PC-3 (cell line): ENCODE measurements around the gene HPS5. TPM values are rescaled to one million over a fixed set of nuclear protein-coding genes. Genes with fewer than 3 reads are reported as not detected.

Experiments
- ATAC-seq: fragments of 200-7000 bp; cut with Tn5 transposase; 2 replicates; pipeline ENCODE4 v1.9.1; 2020; ENCODE audit warnings: mild to moderate bottlenecking, moderate library complexity
- BruUV-seq: library from RNA; stranded (reverse); fragments of 400-500 nt; replicated peaks from 2 replicates; lab custom pipeline; 2021; lab: Mats Ljungman, UMichigan
- CTCF ChIA-PET: fragments of 300-600 bp; sonication (Branson Sonifier 250); formaldehyde crosslinking; loops from one replicate; lab custom pipeline; 2022; ENCODE audit warnings: antibody characterized with exemption; lab: Charles Lee
- POLR2A ChIA-PET: fragments of 300-600 bp; sonication (Branson Sonifier 250); formaldehyde crosslinking; loops from one replicate; lab custom pipeline; 2022; ENCODE audit warnings: antibody characterized with exemption; ENCODE audit not compliant: unreplicated experiment; lab: Charles Lee
- DNase-seq: peaks from one replicate; pipeline ENCODE4 v3.0.0-alpha.2; 2015
- H2AFZ ChIP-seq: fragments of 300-600 bp; sonication (generic); 2 replicates; pipeline ENCODE4 v1.6.0; 2016; ENCODE audit warnings: antibody characterized with exemption, low read length
- H3F3A ChIP-seq: fragments of 300-600 bp; sonication (generic); one replicate; pipeline ENCODE4 v1.6.0; 2017; ENCODE audit warnings: antibody characterized with exemption, low read length, control low read depth, mild to moderate bottlenecking; ENCODE audit not compliant: unreplicated experiment
- H3K27ac ChIP-seq: fragments of 300-600 bp; sonication (generic); 2 replicates; pipeline ENCODE4 v1.5.1; 2016; ENCODE audit warnings: mild to moderate bottlenecking, low read length
- H3K27me3 ChIP-seq: fragments of 300-600 bp; sonication (generic); 2 replicates; pipeline ENCODE4 v1.6.1; 2016; ENCODE audit warnings: low read length, mixed read lengths
- H3K36me3 ChIP-seq: fragments of 300-600 bp; sonication (generic); 2 replicates; pipeline ENCODE4 v1.6.1; 2016; ENCODE audit warnings: low read depth, mixed run types, low read length, mixed read lengths
- H3K4me1 ChIP-seq: fragments of 300-600 bp; sonication (generic); 2 replicates; pipeline ENCODE4 v1.5.1; 2016; ENCODE audit warnings: low read length; ENCODE audit not compliant: insufficient read depth
- H3K4me2 ChIP-seq: fragments of 300-600 bp; sonication (generic); 2 replicates; pipeline ENCODE4 v1.6.0; 2016; ENCODE audit warnings: low read length
- H3K4me3 ChIP-seq: fragments of 300-600 bp; sonication (generic); 2 replicates; pipeline ENCODE4 v1.5.1; 2016; ENCODE audit warnings: mild to moderate bottlenecking, low read length, mixed read lengths
- H3K79me2 ChIP-seq: fragments of 300-600 bp; sonication (generic); 2 replicates; pipeline ENCODE4 v1.6.1; 2017; ENCODE audit warnings: low read length, mixed read lengths
- H3K9ac ChIP-seq: fragments of 300-600 bp; sonication (generic); 2 replicates; pipeline ENCODE4 v1.6.0; 2016; ENCODE audit warnings: mild to moderate bottlenecking, low read length
- H3K9me2 ChIP-seq: fragments of 300-600 bp; sonication (generic); replicated peaks from 2 replicates; pipeline ENCODE4 v1.6.1; 2016; ENCODE audit warnings: mixed run types, low read length, mixed read lengths
- H3K9me3 ChIP-seq: fragments of 300-600 bp; sonication (generic); 2 replicates; pipeline ENCODE4 v1.6.1; 2016; ENCODE audit warnings: low read length, mixed read lengths
- H4K20me1 ChIP-seq: fragments of 300-600 bp; sonication (generic); 2 replicates; pipeline ENCODE4 v1.6.1; 2016; ENCODE audit warnings: low read length, mixed read lengths
- EZH2 ChIP-seq: fragments of 300-600 bp; sonication (generic); IDR thresholded peaks from one replicate; pipeline ENCODE4 v1.6.1; 2017; ENCODE audit warnings: antibody characterized with exemption, mild to moderate bottlenecking, low read length; ENCODE audit not compliant: unreplicated experiment
- EZH2phosphoT487 ChIP-seq: fragments of 300-600 bp; sonication (generic); IDR thresholded peaks from 2 replicates; pipeline ENCODE4 v1.6.1; 2018; ENCODE audit warnings: mild to moderate bottlenecking, antibody characterized with exemption, low read length, borderline replicate concordance
- intact Hi-C: fragments of 100-400 bp; cut with micrococcal nuclease; formaldehyde crosslinking; loops from 2 replicates; pipeline ENCODE4 v1.9.0; 2023
- total RNA-seq: library from RNA; depleted of rRNA; stranded (reverse); fragments of >200 nt; gene quantifications from 2 replicates; pipeline ENCODE4 v1.2.3, GENCODE V29; 2014
- TF ChIP-seq, protein P1 (sequence below): fragments of 300-600 bp; sonication (generic); conservative IDR thresholded peaks from 2 replicates; pipeline ENCODE4 v1.5.1; 2017; ENCODE audit warnings: antibody characterized with exemption, low read depth, mild to moderate bottlenecking, low read length

HPS5 gene
- total RNA-seq, 1 experiment from 2014 or later: 15.2 TPM

DNA sequence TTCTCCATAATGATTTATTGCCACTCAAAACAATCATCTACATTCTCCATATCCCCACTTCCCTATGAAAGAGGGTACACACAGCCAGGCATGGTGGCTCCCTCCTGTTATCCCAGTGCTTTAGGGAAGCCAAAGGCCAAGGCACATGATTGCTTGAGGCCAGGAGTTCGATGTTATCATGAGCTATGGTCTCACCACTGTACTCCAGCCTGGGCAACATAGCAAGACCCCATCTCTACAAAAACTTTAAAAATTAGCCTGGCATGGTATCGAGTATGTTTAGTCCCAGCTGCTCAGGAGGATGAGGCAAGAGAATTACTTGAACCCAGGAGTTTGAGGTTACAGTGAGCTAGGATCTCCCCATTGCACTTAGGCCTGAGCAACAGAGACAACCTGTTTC, 6.0 kb downstream of the HPS5 start:
- Histone ChIP-seq H3K27ac (no peak overlapping the region), H3K27me3 (no peaks in the 10 kb centered on the region), H3K9me2 (no peaks in the 10 kb centered on the region), H3K4me3 (no peak overlapping the region), H4K20me1 (no peaks in the 10 kb centered on the region), H3K36me3 (no peaks in the 10 kb centered on the region; the same call in 1 of the 2 replicates), H3K79me2 (peaks cover 57% of the 10 kb centered on the region), H3K4me2 (no peak overlapping the region), H2AFZ (no peak overlapping the region), H3K9ac (no peak overlapping the region), H3K9me3 (no peaks in the 10 kb centered on the region), H3F3A (no peaks in the 10 kb centered on the region), H3K4me1 (peaks cover 18% of the 10 kb centered on the region)
- no peak for DNase-seq
- no TSS peak for BruUV-seq
- ChIA-PET POLR2A (no interaction called here), CTCF (no interaction called here)
- intact Hi-C loops: no loop called here
- TF ChIP-seq, protein P1, sequence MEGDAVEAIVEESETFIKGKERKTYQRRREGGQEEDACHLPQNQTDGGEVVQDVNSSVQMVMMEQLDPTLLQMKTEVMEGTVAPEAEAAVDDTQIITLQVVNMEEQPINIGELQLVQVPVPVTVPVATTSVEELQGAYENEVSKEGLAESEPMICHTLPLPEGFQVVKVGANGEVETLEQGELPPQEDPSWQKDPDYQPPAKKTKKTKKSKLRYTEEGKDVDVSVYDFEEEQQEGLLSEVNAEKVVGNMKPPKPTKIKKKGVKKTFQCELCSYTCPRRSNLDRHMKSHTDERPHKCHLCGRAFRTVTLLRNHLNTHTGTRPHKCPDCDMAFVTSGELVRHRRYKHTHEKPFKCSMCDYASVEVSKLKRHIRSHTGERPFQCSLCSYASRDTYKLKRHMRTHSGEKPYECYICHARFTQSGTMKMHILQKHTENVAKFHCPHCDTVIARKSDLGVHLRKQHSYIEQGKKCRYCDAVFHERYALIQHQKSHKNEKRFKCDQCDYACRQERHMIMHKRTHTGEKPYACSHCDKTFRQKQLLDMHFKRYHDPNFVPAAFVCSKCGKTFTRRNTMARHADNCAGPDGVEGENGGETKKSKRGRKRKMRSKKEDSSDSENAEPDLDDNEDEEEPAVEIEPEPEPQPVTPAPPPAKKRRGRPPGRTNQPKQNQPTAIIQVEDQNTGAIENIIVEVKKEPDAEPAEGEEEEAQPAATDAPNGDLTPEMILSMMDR: no peak
- no peak for TF ChIP-seq EZH2phosphoT487
- no peak for TF ChIP-seq EZH2
- ATAC-seq: no peak

- Histone ChIP-seq H3K9me3 (no peaks in the 10 kb centered on the region), H3K9ac (no peak overlapping the region), H3K4me3 (no peak overlapping the region), H3K36me3 (no peaks in the 10 kb centered on the region; the same call in 1 of the 2 replicates), H2AFZ (no peak overlapping the region), H4K20me1 (no peaks in the 10 kb centered on the region), H3F3A (no peaks in the 10 kb centered on the region), H3K9me2 (no peaks in the 10 kb centered on the region), H3K4me1 (peaks cover 9% of the 10 kb centered on the region), H3K4me2 (no peak overlapping the region), H3K27me3 (no peaks in the 10 kb centered on the region), H3K79me2 (peaks cover 47% of the 10 kb centered on the region), H3K27ac (no peak overlapping the region)
- ChIA-PET CTCF (no interaction called here), POLR2A (interaction anchor here (0.6 kb wide), 1 partner anchor 38 kb away, joined by 3 read pairs; no protein-coding TSS in a partner anchor)
- no peak for TF ChIP-seq EZH2phosphoT487
- TF ChIP-seq, protein P1: no peak
- TF ChIP-seq EZH2: no peak
- no peak for DNase-seq
- intact Hi-C loops: no loop called here
- no peak for ATAC-seq
- no TSS peak for BruUV-seq
Measured at GRCh38 chr11:18314784-18315523, 7.0 kb downstream of the HPS5 start.
